Activated naive CD8-positive, alpha-beta T cell treated with anti-CD3 and anti-CD28 coated beads, Interleukin-2, amount 10 ng/mL, durations not matched to agents 7 days and 5 days (primary cell): ENCODE data around the gene TMTC2. TPM values are rescaled to one million over a fixed set of nuclear protein-coding genes. Genes with fewer than 3 reads are reported as not detected.
"Not testable (repeated sequence)": the region's sequence is repeated elsewhere in the genome, so short reads cannot be mapped to it uniquely, and the experiment has no call there.

Source experiments
- ATAC-seq: fragments of 150-1000 bp; cut with Tn5 transposase; one replicate; pipeline ENCODE4 v1.10.0; 2021; ENCODE audit warnings: low read depth, moderate library complexity
- POLR2A ChIA-PET: fragments of 350-600 bp; sonication (Branson Sonifier 250); formaldehyde crosslinking; loops from one replicate; lab custom pipeline; 2021; ENCODE audit warnings: antibody characterized with exemption; lab: Charles Lee
- DNase-seq: peaks from one replicate; pipeline ENCODE4 v3.0.0; 2021
- H3K27ac Mint-ChIP-seq: one replicate; pipeline ENCODE4 v1.8.0; 2022; ENCODE audit warnings: mild to moderate bottlenecking, mixed read lengths
- H3K27me3 Mint-ChIP-seq: one replicate; pipeline ENCODE4 v1.8.0; 2022; ENCODE audit warnings: mild to moderate bottlenecking, moderate library complexity, mixed read lengths
- H3K36me3 Mint-ChIP-seq: one replicate; pipeline ENCODE4 v1.8.0; 2021; ENCODE audit warnings: mild to moderate bottlenecking, mixed read lengths
- H3K4me1 Mint-ChIP-seq: one replicate; pipeline ENCODE4 v1.8.0; 2021; ENCODE audit warnings: mixed read lengths
- H3K4me3 Mint-ChIP-seq: one replicate; pipeline ENCODE4 v1.8.0; 2022; ENCODE audit warnings: mild to moderate bottlenecking, moderate library complexity, mixed read lengths
- H3K9me3 Mint-ChIP-seq: one replicate; pipeline ENCODE4 v1.8.0; 2021; ENCODE audit warnings: mixed read lengths
- total RNA-seq, 2 experiments: library from RNA; stranded (reverse); gene quantifications; one replicate each; pipeline ENCODE4 v1.2.3, GENCODE V29; 2021

The TMTC2 gene
- total RNA-seq, 2 experiments from 2014 or later: 3.3 to 4.1 TPM

- Mint-ChIP-seq H3K4me1 (no peaks in the 10 kb centered on the region), H3K36me3 (no peaks in the 10 kb centered on the region), H3K9me3 (no peaks in the 10 kb centered on the region), H3K4me3 (no peak overlapping the region), H3K27ac (no peak overlapping the region), H3K27me3 (no peaks in the 10 kb centered on the region)
- POLR2A ChIA-PET: no interaction called here
- DNase-seq: no peak
- no peak for ATAC-seq
These were observed 146.8 kb downstream of the TMTC2 start for GRCh38 chr12:82833481-82833880.

GRCh38 chr12:82835217-82835616, 148.5 kb downstream of the TMTC2 start:
- ATAC-seq (no peak), DNase-seq (no peak)
- H3K9me3 Mint-ChIP-seq: no peaks in the 10 kb centered on the region
- H3K27me3 Mint-ChIP-seq: no peaks in the 10 kb centered on the region
- H3K4me1 Mint-ChIP-seq: no peaks in the 10 kb centered on the region
- H3K36me3 Mint-ChIP-seq: no peaks in the 10 kb centered on the region
- POLR2A ChIA-PET: no interaction called here
- H3K27ac Mint-ChIP-seq: no peak overlapping the region
- no peak overlapping the region for H3K4me3 Mint-ChIP-seq

GRCh38 chr12:82838131-82838551, 151.4 kb downstream of the TMTC2 start:
- H3K36me3 Mint-ChIP-seq: no peaks in the 10 kb centered on the region
- DNase-seq (no peak), ATAC-seq (no peak)
- H3K27me3 Mint-ChIP-seq: no peaks in the 10 kb centered on the region
- no peak overlapping the region for H3K27ac Mint-ChIP-seq
- H3K9me3 Mint-ChIP-seq: no peaks in the 10 kb centered on the region
- H3K4me3 Mint-ChIP-seq: no peak overlapping the region
- no peaks in the 10 kb centered on the region for H3K4me1 Mint-ChIP-seq
- POLR2A ChIA-PET: no interaction called here

GRCh38 chr12:82838827-82839226, 152.1 kb downstream of the TMTC2 start:
- no peaks in the 10 kb centered on the region for H3K9me3 Mint-ChIP-seq
- H3K4me1 Mint-ChIP-seq: no peaks in the 10 kb centered on the region
- H3K4me3 Mint-ChIP-seq: no peak overlapping the region
- DNase-seq: no peak
- H3K27me3 Mint-ChIP-seq: no peaks in the 10 kb centered on the region
- H3K27ac Mint-ChIP-seq: no peak overlapping the region
- no peak for ATAC-seq
- no peaks in the 10 kb centered on the region for H3K36me3 Mint-ChIP-seq
- POLR2A ChIA-PET: no interaction called here

GRCh38 chr12:82839796-82840195, 153.1 kb downstream of the TMTC2 start:
- POLR2A ChIA-PET: no interaction called here
- Mint-ChIP-seq H3K27ac (no peak overlapping the region), H3K9me3 (peaks cover 1% of the 10 kb centered on the region), H3K4me3 (no peak overlapping the region), H3K36me3 (no peaks in the 10 kb centered on the region), H3K27me3 (no peaks in the 10 kb centered on the region), H3K4me1 (no peaks in the 10 kb centered on the region)
- no peak for DNase-seq
- ATAC-seq: no peak

- DNase-seq: no peak
- Mint-ChIP-seq H3K36me3 (no peaks in the 10 kb centered on the region), H3K27ac (no peak overlapping the region), H3K27me3 (no peaks in the 10 kb centered on the region), H3K4me3 (no peak overlapping the region), H3K4me1 (no peaks in the 10 kb centered on the region), H3K9me3 (peaks cover 1% of the 10 kb centered on the region)
- ATAC-seq: no peak
- POLR2A ChIA-PET: no interaction called here
These were observed 154.8 kb downstream of the TMTC2 start for GRCh38 chr12:82841487-82841904.

GRCh38 chr12:82842480-82842879, 155.8 kb downstream of the TMTC2 start:
- no peak for ATAC-seq
- Mint-ChIP-seq H3K9me3 (peaks cover 1% of the 10 kb centered on the region), H3K4me1 (no peaks in the 10 kb centered on the region), H3K4me3 (no peak overlapping the region), H3K27ac (no peak overlapping the region), H3K36me3 (no peaks in the 10 kb centered on the region), H3K27me3 (no peaks in the 10 kb centered on the region)
- no peak for DNase-seq
- POLR2A ChIA-PET: no interaction called here

- H3K9me3 Mint-ChIP-seq, POLR2A ChIA-PET: not testable (repeated sequence)
These were observed 158.4 kb downstream of the TMTC2 start for GRCh38 chr12:82845076-82845475.

GRCh38 chr12:82848845-82849244, 162.1 kb downstream of the TMTC2 start:
- H3K9me3 Mint-ChIP-seq: peaks cover 5% of the 10 kb centered on the region
- H3K4me1 Mint-ChIP-seq: no peaks in the 10 kb centered on the region

More at GRCh38 chr12:82845076-82845475, 158.4 kb downstream of the TMTC2 start:
- not testable (repeated sequence) for H3K4me3 Mint-ChIP-seq, H3K27me3 Mint-ChIP-seq, ATAC-seq, H3K36me3 Mint-ChIP-seq, H3K4me1 Mint-ChIP-seq, DNase-seq, H3K27ac Mint-ChIP-seq

GRCh38 chr12:82852529-82852928, 165.8 kb downstream of the TMTC2 start:
- no peak overlapping the region for H3K4me3 Mint-ChIP-seq
- H3K36me3 Mint-ChIP-seq: peaks cover 2% of the 10 kb centered on the region
- no peak overlapping the region for H3K27ac Mint-ChIP-seq
- H3K9me3 Mint-ChIP-seq: peaks cover 3% of the 10 kb centered on the region
- ATAC-seq: no peak
- DNase-seq: no peak
- H3K4me1 Mint-ChIP-seq: no peaks in the 10 kb centered on the region
- no peaks in the 10 kb centered on the region for H3K27me3 Mint-ChIP-seq
- POLR2A ChIA-PET: no interaction called here

More at GRCh38 chr12:82848845-82849244, 162.1 kb downstream of the TMTC2 start:
- H3K27me3 Mint-ChIP-seq: no peaks in the 10 kb centered on the region
- H3K36me3 Mint-ChIP-seq: peaks cover 2% of the 10 kb centered on the region
- POLR2A ChIA-PET: no interaction called here
- no peak overlapping the region for H3K4me3 Mint-ChIP-seq
- ATAC-seq (no peak), DNase-seq (no peak)
- no peak overlapping the region for H3K27ac Mint-ChIP-seq

GRCh38 chr12:82855872-82856271, 169.2 kb downstream of the TMTC2 start:
- Mint-ChIP-seq H3K36me3 (no peaks in the 10 kb centered on the region), H3K27ac (no peak overlapping the region)
- POLR2A ChIA-PET: no interaction called here

GRCh38 chr12:82857276-82857675, 170.6 kb downstream of the TMTC2 start:
- no peaks in the 10 kb centered on the region for H3K9me3 Mint-ChIP-seq
- H3K4me1 Mint-ChIP-seq: no peaks in the 10 kb centered on the region
- ATAC-seq: no peak
- H3K27me3 Mint-ChIP-seq: no peaks in the 10 kb centered on the region
- POLR2A ChIA-PET: no interaction called here
- H3K27ac Mint-ChIP-seq: no peak overlapping the region
- H3K36me3 Mint-ChIP-seq: no peaks in the 10 kb centered on the region
- H3K4me3 Mint-ChIP-seq: no peak overlapping the region
- DNase-seq: no peak

More at GRCh38 chr12:82855872-82856271, 169.2 kb downstream of the TMTC2 start:
- ATAC-seq (no peak), DNase-seq (no peak)
- no peak overlapping the region for H3K4me3 Mint-ChIP-seq
- no peaks in the 10 kb centered on the region for H3K4me1 Mint-ChIP-seq
- no peaks in the 10 kb centered on the region for H3K9me3 Mint-ChIP-seq
- H3K27me3 Mint-ChIP-seq: no peaks in the 10 kb centered on the region

GRCh38 chr12:82857911-82858533, 171.3 kb downstream of the TMTC2 start:
- no peak for ATAC-seq
- H3K27me3 Mint-ChIP-seq: no peaks in the 10 kb centered on the region
- POLR2A ChIA-PET: no interaction called here

GRCh38 chr12:82858534-82858917, 171.8 kb downstream of the TMTC2 start:
- H3K36me3 Mint-ChIP-seq: no peaks in the 10 kb centered on the region
- DNase-seq (no peak), ATAC-seq (no peak)
- no peak overlapping the region for H3K27ac Mint-ChIP-seq
- H3K9me3 Mint-ChIP-seq: peaks cover 1% of the 10 kb centered on the region
- no peak overlapping the region for H3K4me3 Mint-ChIP-seq
- POLR2A ChIA-PET: no interaction called here
- H3K4me1 Mint-ChIP-seq: no peaks in the 10 kb centered on the region
- no peaks in the 10 kb centered on the region for H3K27me3 Mint-ChIP-seq

More at GRCh38 chr12:82857911-82858533, 171.3 kb downstream of the TMTC2 start:
- no peaks in the 10 kb centered on the region for H3K4me1 Mint-ChIP-seq
- H3K9me3 Mint-ChIP-seq: no peaks in the 10 kb centered on the region
- H3K4me3 Mint-ChIP-seq: no peak overlapping the region
- H3K36me3 Mint-ChIP-seq: no peaks in the 10 kb centered on the region
- H3K27ac Mint-ChIP-seq: no peak overlapping the region
- DNase-seq: no peak
